ENCODE results near the gene RSBN1L. TPM values are rescaled to one million over a fixed set of nuclear protein-coding genes. Genes with fewer than 3 reads are reported as not detected.

The RSBN1L gene
- total RNA-seq, 1 experiment from 2014 or later = 15.5 TPM

DNA sequence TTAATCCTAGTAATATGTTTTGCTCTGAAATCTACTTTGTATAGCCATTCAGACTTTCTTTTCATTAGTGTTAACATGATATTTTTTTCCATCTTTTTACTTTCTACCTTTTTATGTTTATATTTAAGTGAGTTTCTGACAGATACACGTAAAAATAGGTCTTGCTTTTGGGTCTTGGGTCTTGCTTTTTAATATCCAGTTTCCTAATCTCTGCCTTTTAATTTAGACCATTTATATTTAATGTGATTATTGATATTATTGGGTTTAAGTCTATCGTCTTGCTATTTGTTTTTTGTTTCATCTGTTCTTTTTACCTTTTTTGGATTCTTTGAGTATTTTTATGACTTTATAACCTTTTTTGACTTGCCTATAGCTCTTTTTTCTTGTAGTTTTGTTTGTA lies 110.2 kb downstream of the RSBN1L start:
- no peak overlapping the region for H3K27ac ChIP-seq (ENCODE audit: low read depth, low read length)
- H3K9me2 ChIP-seq (ENCODE audit: insufficient read depth) = no peaks in the 10 kb centered on the region
- ATAC-seq (no peak), DNase-seq (ENCODE audit: low read depth, low spot score) (no peak)
- intact Hi-C loops (cut with micrococcal nuclease) = no loop called here
- ChIA-PET CTCF (no interaction called here), POLR2A (no interaction called here), RAD21 (ENCODE audit: low non-redundant PET in 1 of 2, low total read pairs in 2 of 2, uncharacterized antibody in 2 of 2, unreplicated experiment in 2 of 2) (no interaction called here)
- H3K4me2 ChIP-seq (ENCODE audit: low read length) = no peak overlapping the region
- H3K4me3 ChIP-seq (replicated peaks in 1 of 2; ENCODE audit: low read depth in 1 of 2, low read length in 2 of 2) = no peak overlapping the region
- H2AFZ ChIP-seq (ENCODE audit: low read depth, low read length, poor library complexity, severe bottlenecking) = no peak overlapping the region
- TF ChIP-seq, protein P1, sequence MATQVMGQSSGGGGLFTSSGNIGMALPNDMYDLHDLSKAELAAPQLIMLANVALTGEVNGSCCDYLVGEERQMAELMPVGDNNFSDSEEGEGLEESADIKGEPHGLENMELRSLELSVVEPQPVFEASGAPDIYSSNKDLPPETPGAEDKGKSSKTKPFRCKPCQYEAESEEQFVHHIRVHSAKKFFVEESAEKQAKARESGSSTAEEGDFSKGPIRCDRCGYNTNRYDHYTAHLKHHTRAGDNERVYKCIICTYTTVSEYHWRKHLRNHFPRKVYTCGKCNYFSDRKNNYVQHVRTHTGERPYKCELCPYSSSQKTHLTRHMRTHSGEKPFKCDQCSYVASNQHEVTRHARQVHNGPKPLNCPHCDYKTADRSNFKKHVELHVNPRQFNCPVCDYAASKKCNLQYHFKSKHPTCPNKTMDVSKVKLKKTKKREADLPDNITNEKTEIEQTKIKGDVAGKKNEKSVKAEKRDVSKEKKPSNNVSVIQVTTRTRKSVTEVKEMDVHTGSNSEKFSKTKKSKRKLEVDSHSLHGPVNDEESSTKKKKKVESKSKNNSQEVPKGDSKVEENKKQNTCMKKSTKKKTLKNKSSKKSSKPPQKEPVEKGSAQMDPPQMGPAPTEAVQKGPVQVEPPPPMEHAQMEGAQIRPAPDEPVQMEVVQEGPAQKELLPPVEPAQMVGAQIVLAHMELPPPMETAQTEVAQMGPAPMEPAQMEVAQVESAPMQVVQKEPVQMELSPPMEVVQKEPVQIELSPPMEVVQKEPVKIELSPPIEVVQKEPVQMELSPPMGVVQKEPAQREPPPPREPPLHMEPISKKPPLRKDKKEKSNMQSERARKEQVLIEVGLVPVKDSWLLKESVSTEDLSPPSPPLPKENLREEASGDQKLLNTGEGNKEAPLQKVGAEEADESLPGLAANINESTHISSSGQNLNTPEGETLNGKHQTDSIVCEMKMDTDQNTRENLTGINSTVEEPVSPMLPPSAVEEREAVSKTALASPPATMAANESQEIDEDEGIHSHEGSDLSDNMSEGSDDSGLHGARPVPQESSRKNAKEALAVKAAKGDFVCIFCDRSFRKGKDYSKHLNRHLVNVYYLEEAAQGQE (IDR thresholded peaks at IDR 0.05; ENCODE audit: low read depth) = no peak
- 0 out of 2 replicates have a peak, but pooled peaks have one; percentile 29 for TF ChIP-seq CBX3 (IDR thresholded peaks at IDR 0.05; ENCODE audit: low read depth)
- H3K36me3 ChIP-seq (ENCODE audit: control insufficient read depth in 1 of 2, insufficient read depth in 2 of 2, low read length in 2 of 2) = 0 out of 4 replicates have a peak, but pooled peaks cover 0 to 3% of the 10 kb centered on the region in 2 experiments
- H3K27me3 ChIP-seq (ENCODE audit: insufficient read depth, low read length) = no peaks in the 10 kb centered on the region
- H4K20me1 ChIP-seq (ENCODE audit: insufficient read depth) = no peaks in the 10 kb centered on the region
- no TSS peak for BruUV-seq (replicated peaks)
- H3K79me2 ChIP-seq (ENCODE audit: insufficient read depth, low read length) = peaks cover 76% of the 10 kb centered on the region
- no peak overlapping the region for H3K9ac ChIP-seq (ENCODE audit: low read length)
- peaks cover 0 to under 1% of the 10 kb centered on the region in 2 experiments; a peak in 1 of 4 replicates for H3K4me1 ChIP-seq (ENCODE audit: control insufficient read depth in 1 of 2, insufficient read depth in 2 of 2, low read length in 2 of 2)
- H3K9me3 ChIP-seq (ENCODE audit: control insufficient read depth in 1 of 2, insufficient read depth in 1 of 2, low read depth in 1 of 2, low read length in 2 of 2) = 0 out of 4 replicates have a peak, but pooled peaks cover 4 to 6% of the 10 kb centered on the region in 2 experiments

DNA sequence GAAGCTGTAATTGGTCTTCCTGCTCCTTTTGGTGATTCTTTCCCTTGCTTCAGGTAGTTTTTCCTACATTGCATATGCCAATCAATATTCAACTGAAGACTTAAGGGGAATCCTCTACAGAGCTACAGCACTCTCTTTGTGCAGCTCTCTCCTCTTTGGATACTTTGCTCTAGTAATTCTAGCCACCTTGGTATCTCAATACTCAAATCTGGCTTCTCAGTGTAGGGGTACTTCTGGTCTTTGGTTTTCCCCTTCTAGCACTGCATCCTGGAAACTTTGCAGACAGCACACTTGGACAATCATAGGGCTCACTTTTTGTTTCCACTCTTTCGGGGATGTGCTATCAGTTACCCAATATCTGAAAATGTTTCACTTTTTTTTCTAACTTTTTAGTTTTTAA lies 112.3 kb downstream of the RSBN1L start:
- no peak for DNase-seq (ENCODE audit: low read depth, low spot score)
- Histone ChIP-seq H4K20me1 (ENCODE audit: insufficient read depth) (no peaks in the 10 kb centered on the region), H3K9me3 (ENCODE audit: control insufficient read depth in 1 of 2, insufficient read depth in 1 of 2, low read depth in 1 of 2, low read length in 2 of 2) (0 out of 4 replicates have a peak, but pooled peaks cover 4 to 6% of the 10 kb centered on the region in 2 experiments), H3K4me2 (ENCODE audit: low read length) (no peak overlapping the region), H2AFZ (ENCODE audit: low read depth, low read length, poor library complexity, severe bottlenecking) (no peak overlapping the region), H3K36me3 (ENCODE audit: control insufficient read depth in 1 of 2, insufficient read depth in 2 of 2, low read length in 2 of 2) (0 out of 4 replicates have a peak, but pooled peaks cover 0 to 3% of the 10 kb centered on the region in 2 experiments), H3K9ac (ENCODE audit: low read length) (no peak overlapping the region), H3K79me2 (ENCODE audit: insufficient read depth, low read length) (peaks cover 70% of the 10 kb centered on the region), H3K27me3 (ENCODE audit: insufficient read depth, low read length) (no peaks in the 10 kb centered on the region), H3K4me1 (ENCODE audit: control insufficient read depth in 1 of 2, insufficient read depth in 2 of 2, low read length in 2 of 2) (peaks cover 0 to 8% of the 10 kb centered on the region in 2 experiments; a peak in 1 of 4 replicates), H3K4me3 (replicated peaks in 1 of 2; ENCODE audit: low read depth in 1 of 2, low read length in 2 of 2) (no peak overlapping the region), H3K9me2 (ENCODE audit: insufficient read depth) (no peaks in the 10 kb centered on the region), H3K27ac (ENCODE audit: low read depth, low read length) (no peak overlapping the region)
- CTCF ChIA-PET = no interaction called here
- intact Hi-C loops (cut with micrococcal nuclease) = no loop called here
- no TSS peak for BruUV-seq (replicated peaks)
- POLR2A ChIA-PET = no interaction called here
- TF ChIP-seq FOSL1 (IDR thresholded peaks at IDR 0.05; ENCODE audit: low read depth) (no peak), SIN3A (IDR thresholded peaks at IDR 0.05; ENCODE audit: low read depth) (no peak), JUND (IDR thresholded peaks at IDR 0.05) (no peak), ZNF274 (IDR thresholded peaks at IDR 0.05; ENCODE audit: low read depth, low read length) (no peak), YY1 (IDR thresholded peaks at IDR 0.05; ENCODE audit: extremely low read depth, insufficient replicate concordance, low read depth, low read length) (no peak), EGR1 (IDR thresholded peaks at IDR 0.05; ENCODE audit: low read depth) (no peak), CBX3 (IDR thresholded peaks at IDR 0.05; ENCODE audit: low read depth) (no peak), EZH2 (IDR thresholded peaks at IDR 0.05) (no peak), CEBPB (IDR thresholded peaks at IDR 0.05; ENCODE audit: low read depth) (no peak)
- TF ChIP-seq, protein P2, sequence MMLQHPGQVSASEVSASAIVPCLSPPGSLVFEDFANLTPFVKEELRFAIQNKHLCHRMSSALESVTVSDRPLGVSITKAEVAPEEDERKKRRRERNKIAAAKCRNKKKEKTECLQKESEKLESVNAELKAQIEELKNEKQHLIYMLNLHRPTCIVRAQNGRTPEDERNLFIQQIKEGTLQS (IDR thresholded peaks at IDR 0.05) = no peak
- TF ChIP-seq, protein P1 (IDR thresholded peaks at IDR 0.05; ENCODE audit: low read depth) = no peak
- RAD21 ChIA-PET (ENCODE audit: low non-redundant PET in 1 of 2, low total read pairs in 2 of 2, uncharacterized antibody in 2 of 2, unreplicated experiment in 2 of 2) = no interaction called here
- ATAC-seq = no peak

Data from HCT116 (cell line).